HK-2 (cell line): ENCODE measurements around the gene TGDS.
"Not testable (repeated sequence)": the region's sequence is repeated elsewhere in the genome, so short reads cannot be mapped to it uniquely, and the experiment has no call there.

ENCODE experiments used
- DNase-seq: peaks from one replicate; pipeline ENCODE4 v3.0.0-alpha.2; 2018; ENCODE audit not compliant: unreplicated experiment

TGDS gene, protein sequence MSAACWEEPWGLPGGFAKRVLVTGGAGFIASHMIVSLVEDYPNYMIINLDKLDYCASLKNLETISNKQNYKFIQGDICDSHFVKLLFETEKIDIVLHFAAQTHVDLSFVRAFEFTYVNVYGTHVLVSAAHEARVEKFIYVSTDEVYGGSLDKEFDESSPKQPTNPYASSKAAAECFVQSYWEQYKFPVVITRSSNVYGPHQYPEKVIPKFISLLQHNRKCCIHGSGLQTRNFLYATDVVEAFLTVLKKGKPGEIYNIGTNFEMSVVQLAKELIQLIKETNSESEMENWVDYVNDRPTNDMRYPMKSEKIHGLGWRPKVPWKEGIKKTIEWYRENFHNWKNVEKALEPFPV

DNA sequence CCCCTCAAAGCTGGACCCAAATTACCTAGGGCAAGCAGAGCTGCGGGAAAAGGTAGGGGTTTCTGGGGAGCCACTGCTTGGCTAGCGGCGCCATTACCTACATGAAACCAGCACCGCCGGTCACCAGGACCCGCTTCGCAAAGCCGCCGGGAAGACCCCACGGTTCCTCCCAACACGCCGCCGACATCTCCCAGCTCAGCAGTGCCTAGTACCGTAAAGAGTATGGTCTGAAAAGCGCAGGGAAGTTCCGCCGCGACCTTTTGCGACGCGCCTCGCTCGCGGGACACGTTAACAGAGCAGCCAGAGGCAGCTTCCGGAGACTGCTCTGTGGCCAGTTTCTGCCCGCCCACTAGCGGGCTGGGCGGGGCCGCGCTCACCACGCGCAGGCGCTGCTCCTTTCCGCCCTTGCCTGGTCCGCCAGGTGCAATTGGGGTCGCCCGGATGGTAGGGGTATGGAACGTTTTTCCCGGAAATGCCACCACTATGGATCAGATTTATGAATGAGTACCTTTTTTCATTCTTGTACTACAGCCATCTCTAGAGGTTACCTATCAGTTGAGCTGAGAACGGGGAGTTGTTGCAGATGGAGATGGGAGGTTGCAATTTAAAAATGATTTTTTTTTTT is at the start of gene TGDS:
Gene TGDS (minus strand): TSS at position 203 of the 625 bp plus-strand sequence. CDS start 16 bp downstream, at position 187.
- DNase-seq, result peak; percentile 80

GRCh38 chr13:94641409-94641941 is 45.5 kb upstream of the TGDS start:
- no peak for DNase-seq

DNA sequence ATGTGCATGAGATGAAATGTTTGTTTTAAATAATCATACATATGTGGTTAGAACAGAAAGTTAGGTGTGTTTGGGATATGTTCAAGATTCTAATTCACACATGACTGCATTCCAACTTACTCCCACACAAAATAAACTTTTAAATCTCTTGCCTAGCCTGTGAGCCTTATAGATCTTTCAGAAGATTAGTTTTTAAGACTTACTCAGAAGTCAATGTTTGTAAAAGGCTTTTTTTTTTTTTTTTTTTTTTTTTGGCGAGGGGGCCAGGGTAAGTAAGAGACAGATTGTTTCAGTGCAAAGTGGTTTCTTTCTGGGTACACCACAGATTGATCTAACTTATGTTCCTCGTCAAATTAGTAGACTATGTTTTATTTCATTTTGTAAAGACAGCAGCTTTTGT is 44.8 kb upstream of the TGDS start:
- no peak for DNase-seq

DNA sequence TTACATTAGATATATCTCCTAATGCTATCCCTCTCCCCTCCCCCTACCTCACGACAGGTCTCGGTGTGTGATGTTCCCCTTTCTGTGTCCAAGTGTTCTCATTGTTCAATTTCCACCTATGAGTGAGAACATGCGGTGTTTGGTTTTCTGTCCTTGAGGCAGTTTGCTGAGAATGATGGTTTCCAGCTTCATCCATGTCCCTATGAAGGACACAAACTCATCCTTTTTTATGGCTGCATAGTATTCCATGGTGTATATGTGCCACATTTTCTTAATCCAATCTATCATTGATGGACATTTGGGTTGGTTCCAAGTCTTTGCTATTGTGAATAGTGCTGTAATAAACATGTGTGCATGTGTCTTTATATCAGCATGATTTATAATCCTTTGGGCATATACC is 41.7 kb upstream of the TGDS start:
- not testable (repeated sequence) for DNase-seq

DNA sequence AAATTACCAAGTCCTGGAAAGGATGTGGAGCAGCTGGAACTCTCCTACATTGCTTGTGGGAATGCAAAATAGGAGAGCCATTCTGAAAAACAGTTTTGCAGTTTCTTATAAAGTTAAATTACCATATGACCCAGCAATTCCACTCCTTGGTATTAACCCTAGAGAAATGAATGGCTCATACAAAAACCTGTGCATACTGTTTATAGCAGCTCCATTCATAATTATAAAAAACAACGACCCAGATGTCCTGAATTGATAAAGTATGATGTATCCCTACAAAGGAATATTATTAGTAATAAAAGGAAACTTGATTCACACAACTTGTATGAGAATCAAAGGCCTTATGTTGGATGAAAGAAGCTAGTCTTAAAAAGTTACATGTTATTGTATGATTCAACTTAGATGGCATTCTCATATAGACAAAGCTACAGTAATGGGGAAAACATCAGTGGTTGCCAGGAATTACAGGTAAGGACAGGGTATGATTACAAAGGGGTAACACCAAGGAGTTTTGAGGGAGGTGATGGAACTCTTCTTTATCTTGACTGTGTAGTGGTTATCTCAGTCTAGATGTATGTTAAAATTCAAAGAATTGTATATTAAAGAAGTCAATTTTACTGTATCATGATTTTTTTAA is 41.1 kb upstream of the TGDS start:
- no peak for DNase-seq

- DNase-seq, result not testable (repeated sequence)
These were observed 40.1 kb upstream of the TGDS start for GRCh38 chr13:94636096-94636495.

DNA sequence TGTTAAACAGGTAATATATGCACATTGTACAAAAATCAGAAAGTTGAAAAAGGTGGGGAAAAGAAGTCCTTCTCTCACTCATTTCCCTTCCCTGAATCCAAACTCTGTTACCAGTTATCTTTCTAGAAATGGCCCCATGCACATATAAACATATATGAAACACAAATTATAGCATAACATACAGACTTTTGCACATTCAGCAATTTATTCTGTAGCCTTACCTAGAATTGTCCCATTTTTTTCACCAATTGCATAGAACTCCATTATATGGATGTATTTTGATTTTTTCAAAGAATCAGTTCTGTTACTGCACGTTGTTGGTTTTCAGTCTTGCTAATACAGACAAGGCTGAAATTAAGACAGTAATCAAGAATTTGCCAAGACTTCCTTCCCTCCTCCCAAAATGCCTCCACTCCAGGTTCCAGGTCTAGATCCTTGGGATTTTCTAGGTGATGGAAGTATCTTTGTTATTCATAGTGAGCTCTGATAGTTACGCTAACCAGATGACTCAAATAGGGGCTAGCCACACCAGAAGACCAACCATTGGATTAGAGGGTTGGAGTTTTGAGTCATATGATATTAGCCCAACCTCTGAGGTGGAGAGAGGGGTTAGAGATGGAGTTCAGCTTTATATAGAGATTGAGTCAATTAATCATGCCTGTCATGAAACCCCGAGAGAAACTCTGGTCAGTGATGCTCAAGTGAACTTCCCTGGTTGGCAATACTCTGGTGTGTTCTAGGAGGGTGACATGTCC is 36.5 kb upstream of the TGDS start:
- DNase-seq, result no peak

GRCh38 chr13:94630858-94631257 is 34.9 kb upstream of the TGDS start:
- no peak for DNase-seq

DNA sequence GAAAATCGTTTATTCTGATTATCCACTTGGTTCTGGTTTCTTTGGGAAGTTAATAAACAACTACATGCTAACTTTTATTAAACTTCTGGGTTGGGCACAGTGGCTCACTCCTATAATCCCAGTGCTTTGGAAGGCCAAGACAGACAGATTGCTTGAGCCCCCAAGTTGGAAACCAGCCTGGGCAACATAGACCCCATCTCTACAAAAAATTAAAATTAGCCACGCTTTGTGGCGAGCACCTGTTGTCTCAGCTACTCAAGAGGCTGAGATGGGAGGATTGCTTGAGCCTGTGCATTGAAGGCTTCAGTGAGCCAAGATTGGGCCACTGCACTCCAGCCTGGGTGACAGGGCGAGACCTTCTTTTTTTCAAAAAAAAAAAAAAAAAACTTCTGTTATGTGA is 27.4 kb upstream of the TGDS start:
- DNase-seq, result no peak

- no peak for DNase-seq
These were observed 26.4 kb upstream of the TGDS start for GRCh38 chr13:94622344-94622743.

DNA sequence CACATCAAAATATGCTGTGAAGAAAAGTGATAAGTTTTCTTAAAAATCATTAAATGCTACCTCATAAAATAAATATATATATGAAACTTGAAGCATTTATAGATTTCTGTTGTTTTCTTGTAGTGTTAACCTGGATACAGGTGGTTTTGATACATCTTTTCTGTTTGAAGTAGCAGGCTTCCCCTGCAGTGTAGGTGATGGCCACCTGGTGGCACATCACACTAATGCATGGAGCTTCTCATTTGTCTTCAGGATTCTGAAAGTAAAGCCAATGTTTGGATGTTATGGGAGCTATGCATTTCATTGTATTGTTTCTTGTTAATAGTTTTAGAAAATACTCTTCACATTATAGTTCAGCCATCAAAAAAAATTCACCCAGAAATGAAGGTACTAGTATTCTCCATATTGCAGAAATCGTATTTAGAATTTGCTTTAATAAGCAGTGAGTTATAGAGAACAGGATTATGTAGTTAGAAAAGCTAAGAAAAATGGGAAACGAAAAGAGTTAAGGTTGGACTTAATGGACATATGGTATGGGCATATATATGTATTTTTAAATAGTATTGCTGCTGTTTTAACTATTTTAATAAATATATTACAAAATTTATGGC is 24.4 kb upstream of the TGDS start:
- DNase-seq, result no peak

DNA sequence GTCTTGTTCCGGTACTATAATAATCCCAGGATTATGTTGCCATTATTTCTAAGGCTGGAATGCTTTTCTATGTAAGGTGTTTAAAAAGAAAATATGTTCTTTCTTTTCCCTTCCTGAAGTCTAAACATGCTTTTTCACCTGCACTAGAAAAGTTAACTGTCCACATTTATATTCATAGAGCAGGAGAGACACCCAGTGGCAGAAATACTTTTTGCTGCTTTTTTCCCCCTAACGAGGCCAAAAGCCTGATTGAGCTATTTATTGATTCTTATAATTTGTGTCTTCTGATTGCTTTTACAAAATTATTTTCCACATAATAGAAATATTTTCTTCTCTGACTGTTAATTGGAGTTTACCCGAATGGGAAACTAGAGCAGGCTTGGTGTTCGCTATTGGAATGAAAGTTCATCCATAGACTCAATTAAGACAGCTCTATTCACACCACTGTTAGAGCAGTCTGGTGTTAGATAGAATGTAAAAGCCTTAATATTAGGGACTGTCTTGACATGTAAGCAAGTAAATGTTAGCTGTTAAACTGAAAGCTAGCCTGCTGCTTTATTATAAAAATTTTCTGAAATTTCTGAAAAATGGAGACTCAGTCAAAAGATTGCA is 21.5 kb upstream of the TGDS start:
- DNase-seq, result no peak

GRCh38 chr13:94613051-94613450 is 17.1 kb upstream of the TGDS start:
- no peak for DNase-seq

DNA sequence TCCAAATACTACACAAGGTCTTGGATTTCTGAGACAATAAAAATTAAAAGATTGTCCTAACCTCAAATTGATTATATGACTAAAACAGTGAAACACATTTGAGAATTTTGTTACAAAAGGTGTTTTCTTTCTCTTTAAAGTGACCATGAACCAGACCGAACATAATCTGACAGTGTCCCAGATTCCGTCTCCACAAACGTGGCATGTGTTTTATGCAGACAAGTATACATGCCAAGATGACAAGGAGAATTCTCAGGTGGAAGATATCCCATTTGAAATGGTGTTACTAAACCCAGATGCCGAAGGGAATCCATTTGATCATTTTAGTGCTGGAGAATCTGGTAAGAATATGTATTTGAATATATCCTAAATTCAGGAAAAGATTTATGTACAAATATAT is 16.1 kb upstream of the TGDS start:
- DNase-seq, result no peak

DNA sequence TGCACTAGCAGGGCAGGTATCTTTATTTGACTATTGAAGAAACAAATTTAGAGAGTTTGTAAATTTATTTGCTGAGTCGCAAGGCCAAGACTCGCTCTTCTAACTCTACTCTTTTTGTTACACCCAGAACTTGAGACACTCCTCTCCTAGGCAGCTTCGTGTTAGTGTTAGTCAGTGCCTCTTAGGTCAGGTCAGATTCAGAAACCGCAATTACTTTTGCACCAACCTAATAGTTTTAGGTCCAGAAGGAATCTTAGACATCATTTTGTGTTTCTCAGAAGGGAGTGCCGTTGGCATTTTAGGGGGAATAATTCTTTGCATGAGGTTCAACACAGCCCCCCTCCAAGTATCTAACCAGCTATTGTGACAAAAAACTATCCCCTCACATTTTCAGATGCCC is 14.5 kb upstream of the TGDS start:
- no peak for DNase-seq

- DNase-seq, result no peak
These were observed 13.2 kb upstream of the TGDS start for GRCh38 chr13:94609196-94609595.

- DNase-seq, result no peak
These were observed 12.6 kb upstream of the TGDS start for GRCh38 chr13:94608586-94608985.

DNA sequence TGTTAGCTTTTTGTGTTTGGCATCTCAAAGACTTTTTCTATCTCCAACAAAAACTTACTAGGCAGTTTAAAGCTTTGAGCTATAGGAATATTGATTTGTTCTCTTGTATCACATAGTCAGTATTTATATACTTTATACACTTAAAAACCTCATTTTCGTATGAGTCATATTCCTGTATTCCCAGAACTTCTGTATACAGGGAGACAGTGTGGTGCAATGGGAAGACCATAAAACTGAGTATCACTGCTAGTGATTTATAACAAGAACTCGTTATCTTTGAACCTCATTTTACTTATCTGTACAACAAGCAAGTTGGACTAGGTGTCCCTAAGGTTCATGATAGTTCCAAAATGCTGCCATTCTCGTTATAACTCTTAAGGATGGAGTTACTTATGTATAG is 12.0 kb upstream of the TGDS start:
- DNase-seq, result no peak

- DNase-seq, result no peak
These were observed 11.1 kb upstream of the TGDS start for GRCh38 chr13:94607056-94607455.

DNA sequence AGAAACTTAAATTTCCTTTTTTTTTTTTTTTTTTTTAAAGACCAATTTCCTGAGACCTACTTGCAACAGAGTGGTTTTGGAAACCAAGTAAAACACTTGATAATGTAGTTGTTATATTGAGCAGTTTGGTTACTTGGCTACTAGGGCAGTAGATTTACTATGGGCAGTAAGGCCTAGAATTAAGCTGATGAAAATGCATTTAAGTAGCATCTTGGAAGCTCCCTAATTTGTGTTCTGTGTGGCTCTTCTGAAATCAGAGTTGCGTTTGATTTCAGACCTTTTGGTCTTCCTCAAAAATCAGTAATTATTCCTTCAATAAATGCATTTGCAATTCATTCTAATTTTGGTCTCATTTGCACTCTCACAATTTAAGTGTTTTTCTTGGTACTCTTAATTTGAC is 6.5 kb upstream of the TGDS start:
- no peak for DNase-seq
